ENCODE data around the gene TTPAL. TPM values are rescaled to one million over a fixed set of nuclear protein-coding genes. Genes with fewer than 3 reads are reported as not detected.

The TTPAL gene
- total RNA-seq, 1 experiment from 2014 or later = 35.4 TPM

DNA sequence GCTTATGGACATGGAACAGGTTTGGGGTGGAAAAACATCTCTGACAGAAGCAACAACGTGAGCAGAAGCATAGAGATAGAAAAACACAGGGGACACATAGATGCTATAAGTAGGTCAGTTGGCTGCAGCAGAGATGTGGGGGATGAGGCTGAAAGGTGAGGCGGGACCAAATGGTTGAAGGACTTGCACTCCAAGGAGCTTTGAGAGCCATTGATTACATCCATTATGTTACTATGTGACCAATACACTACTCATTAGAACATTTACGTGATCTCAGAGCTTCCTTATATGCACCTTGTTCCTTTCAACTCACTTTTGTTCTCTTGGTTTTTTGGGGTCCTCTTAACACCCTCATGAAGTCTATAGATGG lies 47.9 kb upstream of the TTPAL start:
- no peak overlapping the region for H3K27ac Mint-ChIP-seq (ENCODE audit: low read depth, unreplicated experiment)
- H3K9me3 Mint-ChIP-seq (ENCODE audit: unreplicated experiment) = no peaks in the 10 kb centered on the region
- no peak overlapping the region for H3K4me3 Mint-ChIP-seq (ENCODE audit: unreplicated experiment)
- POLR2A ChIA-PET = interaction anchor here (0.7 to 1.7 kb wide), 3 partner anchors 17 to 224 kb away, joined by 3 to 7 read pairs (median 3); partner anchors contain the start of gene ADA
- H3K4me1 Mint-ChIP-seq (ENCODE audit: insufficient read depth, unreplicated experiment) = no peaks in the 10 kb centered on the region
- CTCF ChIA-PET = interaction anchor here (0.6 kb wide), 1 partner anchor 19 kb away, joined by 4 read pairs; no protein-coding TSS in a partner anchor
- no peaks in the 10 kb centered on the region for H3K36me3 Mint-ChIP-seq (ENCODE audit: insufficient read depth, unreplicated experiment)
- BruUV-seq (replicated peaks) = no TSS peak
- intact Hi-C loops (cut with micrococcal nuclease) = no loop called here
- TF ChIP-seq, protein P1, sequence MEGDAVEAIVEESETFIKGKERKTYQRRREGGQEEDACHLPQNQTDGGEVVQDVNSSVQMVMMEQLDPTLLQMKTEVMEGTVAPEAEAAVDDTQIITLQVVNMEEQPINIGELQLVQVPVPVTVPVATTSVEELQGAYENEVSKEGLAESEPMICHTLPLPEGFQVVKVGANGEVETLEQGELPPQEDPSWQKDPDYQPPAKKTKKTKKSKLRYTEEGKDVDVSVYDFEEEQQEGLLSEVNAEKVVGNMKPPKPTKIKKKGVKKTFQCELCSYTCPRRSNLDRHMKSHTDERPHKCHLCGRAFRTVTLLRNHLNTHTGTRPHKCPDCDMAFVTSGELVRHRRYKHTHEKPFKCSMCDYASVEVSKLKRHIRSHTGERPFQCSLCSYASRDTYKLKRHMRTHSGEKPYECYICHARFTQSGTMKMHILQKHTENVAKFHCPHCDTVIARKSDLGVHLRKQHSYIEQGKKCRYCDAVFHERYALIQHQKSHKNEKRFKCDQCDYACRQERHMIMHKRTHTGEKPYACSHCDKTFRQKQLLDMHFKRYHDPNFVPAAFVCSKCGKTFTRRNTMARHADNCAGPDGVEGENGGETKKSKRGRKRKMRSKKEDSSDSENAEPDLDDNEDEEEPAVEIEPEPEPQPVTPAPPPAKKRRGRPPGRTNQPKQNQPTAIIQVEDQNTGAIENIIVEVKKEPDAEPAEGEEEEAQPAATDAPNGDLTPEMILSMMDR (IDR thresholded peaks at IDR 0.05; ENCODE audit: unreplicated experiment) = no peak
- DNase-seq (ENCODE audit: unreplicated experiment) = no peak
- peaks cover 5% of the 10 kb centered on the region for H3K27me3 Mint-ChIP-seq (ENCODE audit: insufficient read depth, unreplicated experiment)

DNA sequence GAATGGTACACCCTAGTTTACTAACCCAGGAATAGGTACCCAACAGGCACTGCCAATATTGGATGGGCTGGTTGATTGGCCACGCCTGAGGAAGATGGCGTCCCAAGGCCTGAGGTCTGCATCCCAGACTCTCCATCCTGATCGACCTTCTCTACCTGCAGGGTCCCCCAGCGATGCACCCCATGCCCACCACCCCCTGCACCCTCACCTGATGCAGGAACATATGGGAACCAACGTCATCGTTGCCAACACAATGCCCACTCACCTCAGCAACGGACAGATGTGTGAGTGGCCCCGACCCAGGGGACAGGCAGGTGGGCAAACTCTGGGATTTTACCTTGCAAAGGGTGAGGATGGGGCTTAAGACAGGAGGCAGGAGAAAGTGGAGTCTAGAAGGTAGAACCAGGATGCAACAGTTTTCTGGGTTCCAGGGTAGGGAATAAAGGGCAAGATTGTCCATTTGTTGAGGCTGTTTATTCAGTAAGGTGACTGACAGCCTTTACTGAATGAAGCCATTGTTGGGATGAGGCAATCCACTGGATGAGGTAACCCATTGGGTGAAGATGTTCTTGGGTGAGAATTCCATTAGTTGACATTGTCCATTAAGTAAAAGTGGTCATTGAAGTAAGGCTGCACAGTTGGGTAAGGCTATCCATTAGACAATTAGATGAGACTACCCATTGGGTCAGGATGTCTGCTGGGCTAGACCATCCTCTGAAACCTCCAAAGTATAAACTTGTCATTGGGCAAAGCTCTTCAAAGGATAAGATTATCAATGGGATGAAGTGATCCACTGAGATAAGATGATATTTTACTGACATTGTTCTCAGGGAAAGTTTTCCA lies 47.3 kb upstream of the TTPAL start:
- H3K27ac Mint-ChIP-seq (ENCODE audit: low read depth, unreplicated experiment) = no peak overlapping the region
- DNase-seq (ENCODE audit: unreplicated experiment) = no peak
- H3K36me3 Mint-ChIP-seq (ENCODE audit: insufficient read depth, unreplicated experiment) = no peaks in the 10 kb centered on the region
- H3K4me3 Mint-ChIP-seq (ENCODE audit: unreplicated experiment) = no peak overlapping the region
- ChIA-PET CTCF (interaction anchor here (0.8 kb wide), 1 partner anchor 182 kb away, joined by 3 read pairs; no protein-coding TSS in a partner anchor), POLR2A (interaction anchor here (1.4 kb wide), 1 partner anchor 21 kb away, joined by 4 read pairs; no protein-coding TSS in a partner anchor)
- no peaks in the 10 kb centered on the region for H3K4me1 Mint-ChIP-seq (ENCODE audit: insufficient read depth, unreplicated experiment)
- H3K9me3 Mint-ChIP-seq (ENCODE audit: unreplicated experiment) = no peaks in the 10 kb centered on the region
- peaks cover 11% of the 10 kb centered on the region for H3K27me3 Mint-ChIP-seq (ENCODE audit: insufficient read depth, unreplicated experiment)
- BruUV-seq (replicated peaks) = no TSS peak
- intact Hi-C loops (cut with micrococcal nuclease) = no loop called here
- TF ChIP-seq, protein P1 (IDR thresholded peaks at IDR 0.05; ENCODE audit: unreplicated experiment) = no peak

DNA sequence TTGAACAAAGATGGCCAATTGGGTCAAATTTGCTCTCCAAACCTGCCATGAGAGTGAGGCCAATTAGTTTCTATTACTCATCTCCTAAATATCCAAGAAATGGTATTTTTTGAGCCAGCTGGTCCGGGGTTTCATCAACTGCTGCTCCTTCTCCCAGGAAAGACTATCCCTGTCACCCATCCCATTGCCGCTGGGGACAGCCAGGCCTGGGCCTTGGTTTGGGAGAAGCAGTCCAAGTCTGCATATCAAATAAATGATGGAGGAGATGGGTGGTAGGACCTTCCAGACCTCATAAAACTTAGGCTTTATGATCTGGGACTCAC lies 46.7 kb upstream of the TTPAL start:
- peaks cover 12% of the 10 kb centered on the region for H3K27me3 Mint-ChIP-seq (ENCODE audit: insufficient read depth, unreplicated experiment)
- no peaks in the 10 kb centered on the region for H3K9me3 Mint-ChIP-seq (ENCODE audit: unreplicated experiment)
- no TSS peak for BruUV-seq (replicated peaks)
- ChIA-PET POLR2A (interaction anchor here (1.4 kb wide), 1 partner anchor 21 kb away, joined by 4 read pairs; no protein-coding TSS in a partner anchor), CTCF (interaction anchor here (0.8 kb wide), 1 partner anchor 181 kb away, joined by 3 read pairs; no protein-coding TSS in a partner anchor)
- TF ChIP-seq, protein P1 (IDR thresholded peaks at IDR 0.05; ENCODE audit: unreplicated experiment) = no peak
- no peak overlapping the region for H3K4me3 Mint-ChIP-seq (ENCODE audit: unreplicated experiment)
- no peaks in the 10 kb centered on the region for H3K4me1 Mint-ChIP-seq (ENCODE audit: insufficient read depth, unreplicated experiment)
- DNase-seq (ENCODE audit: unreplicated experiment) = no peak
- H3K27ac Mint-ChIP-seq (ENCODE audit: low read depth, unreplicated experiment) = no peak overlapping the region
- intact Hi-C loops (cut with micrococcal nuclease) = no loop called here
- H3K36me3 Mint-ChIP-seq (ENCODE audit: insufficient read depth, unreplicated experiment) = no peaks in the 10 kb centered on the region

DNA sequence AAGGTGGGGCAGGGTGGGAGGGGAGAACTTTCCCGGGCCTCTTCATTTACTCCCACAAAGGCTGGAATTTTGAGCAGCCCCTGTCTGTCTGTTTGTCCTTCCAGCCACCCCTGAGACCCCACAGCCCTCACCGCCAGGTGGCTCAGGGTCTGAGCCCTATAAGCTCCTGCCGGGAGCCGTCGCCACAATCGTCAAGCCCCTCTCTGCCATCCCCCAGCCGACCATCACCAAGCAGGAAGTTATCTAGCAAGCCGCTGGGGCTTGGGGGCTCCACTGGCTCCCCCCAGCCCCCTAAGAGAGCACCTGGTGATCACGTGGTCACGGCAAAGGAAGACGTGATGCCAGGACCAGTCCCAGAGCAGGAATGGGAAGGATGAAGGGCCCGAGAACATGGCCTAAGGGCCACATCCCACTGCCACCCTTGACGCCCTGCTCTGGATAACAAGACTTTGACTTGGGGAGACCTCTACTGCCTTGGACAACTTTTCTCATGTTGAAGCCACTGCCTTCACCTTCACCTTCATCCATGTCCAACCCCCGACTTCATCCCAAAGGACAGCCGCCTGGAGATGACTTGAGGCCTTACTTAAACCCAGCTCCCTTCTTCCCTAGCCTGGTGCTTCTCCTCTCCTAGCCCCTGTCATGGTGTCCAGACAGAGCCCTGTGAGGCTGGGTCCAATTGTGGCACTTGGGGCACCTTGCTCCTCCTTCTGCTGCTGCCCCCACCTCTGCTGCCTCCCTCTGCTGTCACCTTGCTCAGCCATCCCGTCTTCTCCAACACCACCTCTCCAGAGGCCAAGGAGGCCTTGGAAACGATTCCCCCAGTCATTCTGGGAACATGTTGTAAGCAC lies 46.0 kb upstream of the TTPAL start:
- Mint-ChIP-seq H3K4me1 (ENCODE audit: insufficient read depth, unreplicated experiment) (no peaks in the 10 kb centered on the region), H3K4me3 (ENCODE audit: unreplicated experiment) (no peak overlapping the region), H3K27ac (ENCODE audit: low read depth, unreplicated experiment) (no peak overlapping the region), H3K27me3 (ENCODE audit: insufficient read depth, unreplicated experiment) (peaks cover 12% of the 10 kb centered on the region), H3K9me3 (ENCODE audit: unreplicated experiment) (no peaks in the 10 kb centered on the region), H3K36me3 (ENCODE audit: insufficient read depth, unreplicated experiment) (no peaks in the 10 kb centered on the region)
- intact Hi-C loops (cut with micrococcal nuclease) = no loop called here
- POLR2A ChIA-PET = interaction anchor here (1.4 kb wide), 1 partner anchor 22 kb away, joined by 4 read pairs; no protein-coding TSS in a partner anchor
- CTCF ChIA-PET = interaction anchor here (0.8 kb wide), 1 partner anchor 181 kb away, joined by 3 read pairs; no protein-coding TSS in a partner anchor
- BruUV-seq (replicated peaks) = no TSS peak
- TF ChIP-seq, protein P1 (IDR thresholded peaks at IDR 0.05; ENCODE audit: unreplicated experiment) = no peak
- no peak for DNase-seq (ENCODE audit: unreplicated experiment)
